ENCODE data around the gene ABTB2. TPM values are rescaled to one million over a fixed set of nuclear protein-coding genes. Genes with fewer than 3 reads are reported as not detected.

Gene ABTB2
- total RNA-seq, 1 donor from 2014 or later: 72.8 TPM

GRCh38 chr11:34324466-34324865 lies 33.3 kb downstream of the ABTB2 start:
- no peaks in the 10 kb centered on the region for H3K9me3 Mint-ChIP-seq (ENCODE audit: unreplicated experiment)
- no peak for TF ChIP-seq CTCF (IDR thresholded peaks at IDR 0.05; ENCODE audit: unreplicated experiment)
- peaks cover 1% of the 10 kb centered on the region for H3K27me3 Mint-ChIP-seq (ENCODE audit: unreplicated experiment)
- H3K36me3 Mint-ChIP-seq (ENCODE audit: low read depth, unreplicated experiment): no peaks in the 10 kb centered on the region
- H3K27ac Mint-ChIP-seq (ENCODE audit: unreplicated experiment): no peak overlapping the region
- no peaks in the 10 kb centered on the region for H3K4me1 Mint-ChIP-seq (ENCODE audit: unreplicated experiment)
- no peak overlapping the region for H3K4me3 Mint-ChIP-seq (ENCODE audit: unreplicated experiment)
- no peak for DNase-seq (ENCODE audit: low spot score)

DNA sequence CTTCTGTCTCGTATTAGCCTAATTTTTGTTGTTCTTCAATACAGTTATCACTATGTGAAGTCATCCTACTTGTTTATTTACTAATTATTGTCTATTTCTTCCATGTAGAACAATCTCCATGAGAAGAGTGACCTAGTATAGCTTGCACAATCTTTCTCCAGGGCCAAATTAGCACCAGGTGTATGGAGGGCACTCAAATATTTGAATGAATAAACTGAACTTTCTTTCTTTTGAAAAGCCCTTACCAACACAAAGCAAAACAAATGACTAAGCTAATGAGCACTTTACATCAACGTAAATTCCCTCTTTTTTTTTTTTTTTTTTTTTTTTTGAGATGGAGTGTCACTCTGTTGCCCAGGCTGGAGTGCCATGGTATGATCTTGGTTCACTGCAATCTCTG lies 34.2 kb downstream of the ABTB2 start:
- no peak for TF ChIP-seq CTCF (IDR thresholded peaks at IDR 0.05; ENCODE audit: unreplicated experiment)
- Mint-ChIP-seq H3K4me3 (ENCODE audit: unreplicated experiment) (no peak overlapping the region), H3K27ac (ENCODE audit: unreplicated experiment) (no peak overlapping the region), H3K36me3 (ENCODE audit: low read depth, unreplicated experiment) (no peaks in the 10 kb centered on the region), H3K27me3 (ENCODE audit: unreplicated experiment) (no peaks in the 10 kb centered on the region), H3K4me1 (ENCODE audit: unreplicated experiment) (peaks cover 2% of the 10 kb centered on the region), H3K9me3 (ENCODE audit: unreplicated experiment) (no peaks in the 10 kb centered on the region)
- no peak for DNase-seq (ENCODE audit: low spot score)

- H3K27me3 Mint-ChIP-seq (ENCODE audit: unreplicated experiment): peaks cover 2% of the 10 kb centered on the region
- TF ChIP-seq CTCF (IDR thresholded peaks at IDR 0.05; ENCODE audit: unreplicated experiment): no peak
- H3K4me1 Mint-ChIP-seq (ENCODE audit: unreplicated experiment): peaks cover 2% of the 10 kb centered on the region
- no peak for DNase-seq (ENCODE audit: low spot score)
- no peaks in the 10 kb centered on the region for H3K9me3 Mint-ChIP-seq (ENCODE audit: unreplicated experiment)
- no peak overlapping the region for H3K4me3 Mint-ChIP-seq (ENCODE audit: unreplicated experiment)
- H3K27ac Mint-ChIP-seq (ENCODE audit: unreplicated experiment): no peak overlapping the region
- peaks cover 3% of the 10 kb centered on the region for H3K36me3 Mint-ChIP-seq (ENCODE audit: low read depth, unreplicated experiment)
These were observed 39.4 kb downstream of the ABTB2 start for GRCh38 chr11:34318111-34319037.

DNA sequence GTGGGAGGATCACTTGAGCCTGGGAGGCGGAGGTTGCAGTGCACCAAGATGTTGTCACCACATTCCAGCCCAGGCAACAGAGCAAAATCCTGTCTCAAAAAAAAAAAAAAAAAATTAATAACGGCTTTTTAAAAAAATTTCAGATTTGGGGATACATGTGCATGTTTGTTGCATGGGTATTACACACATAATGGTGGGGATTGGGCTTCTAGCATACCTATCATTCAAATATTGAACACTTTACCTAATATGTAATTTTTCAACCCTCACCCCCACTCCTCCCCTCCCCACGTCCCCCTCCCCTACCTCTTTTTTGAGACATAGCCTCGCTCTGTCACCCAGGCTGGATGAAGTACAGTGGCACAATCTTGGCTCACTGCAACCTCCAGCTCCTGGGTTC lies 40.1 kb downstream of the ABTB2 start:
- H3K27me3 Mint-ChIP-seq (ENCODE audit: unreplicated experiment): peaks cover 2% of the 10 kb centered on the region
- no peak for DNase-seq (ENCODE audit: low spot score)
- TF ChIP-seq CTCF (IDR thresholded peaks at IDR 0.05; ENCODE audit: unreplicated experiment): no peak
- no peaks in the 10 kb centered on the region for H3K9me3 Mint-ChIP-seq (ENCODE audit: unreplicated experiment)
- H3K36me3 Mint-ChIP-seq (ENCODE audit: low read depth, unreplicated experiment): peaks cover 3% of the 10 kb centered on the region
- no peak overlapping the region for H3K4me3 Mint-ChIP-seq (ENCODE audit: unreplicated experiment)
- peaks cover 2% of the 10 kb centered on the region for H3K4me1 Mint-ChIP-seq (ENCODE audit: unreplicated experiment)
- H3K27ac Mint-ChIP-seq (ENCODE audit: unreplicated experiment): no peak overlapping the region

- no peaks in the 10 kb centered on the region for H3K9me3 Mint-ChIP-seq (ENCODE audit: unreplicated experiment)
- H3K4me1 Mint-ChIP-seq (ENCODE audit: unreplicated experiment): peaks cover 2% of the 10 kb centered on the region
- DNase-seq (ENCODE audit: low spot score): no peak
- peaks cover 2% of the 10 kb centered on the region for H3K27me3 Mint-ChIP-seq (ENCODE audit: unreplicated experiment)
- peaks cover 3% of the 10 kb centered on the region for H3K36me3 Mint-ChIP-seq (ENCODE audit: low read depth, unreplicated experiment)
- no peak overlapping the region for H3K4me3 Mint-ChIP-seq (ENCODE audit: unreplicated experiment)
- no peak for TF ChIP-seq CTCF (IDR thresholded peaks at IDR 0.05; ENCODE audit: unreplicated experiment)
- H3K27ac Mint-ChIP-seq (ENCODE audit: unreplicated experiment): no peak overlapping the region
These were observed 40.8 kb downstream of the ABTB2 start for GRCh38 chr11:34317036-34317360.
